22Rv1 (cell line): ENCODE measurements around the gene SERPING1.
"Not testable (repeated sequence)": the region's sequence is repeated elsewhere in the genome, so short reads cannot be mapped to it uniquely, and the experiment has no call there.

Experiments
- CTCF ChIP-seq: fragments of 450-650 bp; IDR thresholded peaks from 2 replicates; pipeline ENCODE4 v1.5.1; 2017; ENCODE audit warnings: mild to moderate bottlenecking
- ZFX ChIP-seq: fragments of 450-650 bp; IDR thresholded peaks from 2 replicates; pipeline ENCODE4 v1.6.1; 2017; ENCODE audit warnings: antibody characterized with exemption, borderline replicate concordance

GRCh38 chr11:57652230-57652629 is 54.7 kb downstream of the SERPING1 start:
- TF ChIP-seq CTCF, ZFX: not testable (repeated sequence)
